ENCODE results near the gene ZBTB20. TPM values are rescaled to one million over a fixed set of nuclear protein-coding genes. Genes with fewer than 3 reads are reported as not detected.
"Not testable (repeated sequence)": the region's sequence is repeated elsewhere in the genome, so short reads cannot be mapped to it uniquely, and the experiment has no call there.

The ZBTB20 gene
- total RNA-seq, 2 experiments from 2014 or later = 8.1 TPM

DNA sequence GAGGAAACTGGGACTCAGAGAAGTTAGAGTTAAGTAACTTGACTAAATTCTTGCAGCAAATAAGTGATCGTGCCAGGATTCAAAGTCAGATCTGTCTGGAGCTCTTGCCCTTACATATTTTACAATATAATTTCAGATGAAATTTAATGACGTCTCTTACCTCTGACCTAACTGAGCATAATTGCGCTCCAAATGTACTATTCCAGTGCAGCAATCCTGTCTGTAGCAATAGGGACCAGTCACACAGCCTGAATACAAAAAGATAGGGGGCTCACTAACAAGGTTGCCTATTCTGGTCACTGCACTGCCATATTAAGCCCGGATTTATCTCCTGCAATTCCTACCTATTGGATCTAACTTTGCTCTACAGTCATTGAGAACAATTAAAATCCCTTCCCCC lies 316.4 kb downstream of the ZBTB20 start:
- H3K27me3 Mint-ChIP-seq (ENCODE audit: low read depth) = no peaks in the 10 kb centered on the region
- H3K36me3 Mint-ChIP-seq (ENCODE audit: low read depth) = no peaks in the 10 kb centered on the region
- DNase-seq = no peak
- H3K9me3 Mint-ChIP-seq (ENCODE audit: insufficient read depth) = no peaks in the 10 kb centered on the region
- H3K27ac Mint-ChIP-seq = no peak overlapping the region
- ATAC-seq = no peak
- no peak overlapping the region for H3K4me3 Mint-ChIP-seq
- ChIA-PET CTCF (interaction anchor here (1.6 kb wide), 1 partner anchor 315 kb away, joined by 4 read pairs; no protein-coding TSS in a partner anchor), POLR2A (no interaction called here)
- no peaks in the 10 kb centered on the region for H3K4me1 Mint-ChIP-seq (ENCODE audit: low read depth)

DNA sequence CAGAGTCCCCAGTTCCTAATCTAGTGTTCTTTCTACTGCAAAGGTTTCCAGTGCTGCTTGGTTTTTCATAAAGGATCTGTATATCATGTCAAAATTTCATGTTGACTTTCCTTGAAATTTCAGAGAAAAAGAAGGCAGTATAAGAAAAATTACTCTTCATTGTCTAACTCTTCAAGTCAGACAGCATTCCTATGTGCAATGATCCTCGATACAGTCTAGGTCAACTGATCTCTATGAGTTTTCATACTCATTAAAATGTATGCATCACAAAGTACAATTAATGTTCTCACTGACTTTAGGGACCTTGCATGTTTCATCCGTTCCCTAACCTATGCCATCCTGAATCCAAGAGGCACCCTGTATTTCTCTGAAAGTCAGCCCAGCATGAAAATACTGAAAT lies 317.3 kb downstream of the ZBTB20 start:
- CTCF ChIA-PET = interaction anchor here (1.2 kb wide), 1 partner anchor 316 kb away, joined by 5 read pairs; no protein-coding TSS in a partner anchor
- no peak overlapping the region for H3K4me3 Mint-ChIP-seq
- no peak overlapping the region for H3K27ac Mint-ChIP-seq
- H3K9me3 Mint-ChIP-seq (ENCODE audit: insufficient read depth) = no peaks in the 10 kb centered on the region
- no peaks in the 10 kb centered on the region for H3K27me3 Mint-ChIP-seq (ENCODE audit: low read depth)
- H3K36me3 Mint-ChIP-seq (ENCODE audit: low read depth) = no peaks in the 10 kb centered on the region
- no peak for DNase-seq
- no peak for ATAC-seq
- no peaks in the 10 kb centered on the region for H3K4me1 Mint-ChIP-seq (ENCODE audit: low read depth)
- POLR2A ChIA-PET = no interaction called here

GRCh38 chr3:114827495-114827894 lies 319.6 kb downstream of the ZBTB20 start:
- ChIA-PET CTCF (interaction anchor here (0.7 to 1.8 kb wide), 6 partner anchors 265 to 990 kb away, joined by 3 to 6 read pairs (median 4); no protein-coding TSS in a partner anchor), POLR2A (no interaction called here)
- ATAC-seq (peak; percentile 61), DNase-seq (no peak)
- H3K4me1 Mint-ChIP-seq (ENCODE audit: low read depth) = no peaks in the 10 kb centered on the region
- H3K9me3 Mint-ChIP-seq (ENCODE audit: insufficient read depth) = no peaks in the 10 kb centered on the region
- no peak overlapping the region for H3K4me3 Mint-ChIP-seq
- H3K27me3 Mint-ChIP-seq (ENCODE audit: low read depth) = no peaks in the 10 kb centered on the region
- no peak overlapping the region for H3K27ac Mint-ChIP-seq
- no peaks in the 10 kb centered on the region for H3K36me3 Mint-ChIP-seq (ENCODE audit: low read depth)

- no peak overlapping the region for H3K27ac Mint-ChIP-seq
- CTCF ChIA-PET = interaction anchor here (1.0 to 1.2 kb wide), 3 partner anchors 14 to 991 kb away, joined by 3 to 4 read pairs (median 3); no protein-coding TSS in a partner anchor
- no peaks in the 10 kb centered on the region for H3K36me3 Mint-ChIP-seq (ENCODE audit: low read depth)
- no peaks in the 10 kb centered on the region for H3K27me3 Mint-ChIP-seq (ENCODE audit: low read depth)
- no peak for ATAC-seq
- H3K9me3 Mint-ChIP-seq (ENCODE audit: insufficient read depth) = no peaks in the 10 kb centered on the region
- no peaks in the 10 kb centered on the region for H3K4me1 Mint-ChIP-seq (ENCODE audit: low read depth)
- POLR2A ChIA-PET = no interaction called here
- no peak for DNase-seq
- H3K4me3 Mint-ChIP-seq = no peak overlapping the region
These were observed 323.1 kb downstream of the ZBTB20 start for GRCh38 chr3:114824014-114824413.

GRCh38 chr3:114823061-114823460 lies 324.0 kb downstream of the ZBTB20 start:
- ATAC-seq (no peak), DNase-seq (no peak)
- no peak overlapping the region for H3K27ac Mint-ChIP-seq
- no peaks in the 10 kb centered on the region for H3K4me1 Mint-ChIP-seq (ENCODE audit: low read depth)
- no peaks in the 10 kb centered on the region for H3K27me3 Mint-ChIP-seq (ENCODE audit: low read depth)
- no peaks in the 10 kb centered on the region for H3K36me3 Mint-ChIP-seq (ENCODE audit: low read depth)
- no peak overlapping the region for H3K4me3 Mint-ChIP-seq
- H3K9me3 Mint-ChIP-seq (ENCODE audit: insufficient read depth) = no peaks in the 10 kb centered on the region
- ChIA-PET CTCF (no interaction called here), POLR2A (no interaction called here)

GRCh38 chr3:114816052-114816451 lies 331.0 kb downstream of the ZBTB20 start:
- Mint-ChIP-seq H3K4me3 (no peak overlapping the region), H3K9me3 (ENCODE audit: insufficient read depth) (no peaks in the 10 kb centered on the region), H3K36me3 (ENCODE audit: low read depth) (no peaks in the 10 kb centered on the region), H3K4me1 (ENCODE audit: low read depth) (no peaks in the 10 kb centered on the region), H3K27ac (no peak overlapping the region), H3K27me3 (ENCODE audit: low read depth) (no peaks in the 10 kb centered on the region)
- DNase-seq (no peak), ATAC-seq (no peak)
- ChIA-PET CTCF (no interaction called here), POLR2A (no interaction called here)

GRCh38 chr3:114812541-114813238 lies 334.4 kb downstream of the ZBTB20 start:
- ATAC-seq; DNase-seq; H3K27ac Mint-ChIP-seq; CTCF ChIA-PET; H3K9me3 Mint-ChIP-seq (ENCODE audit: insufficient read depth); H3K4me3 Mint-ChIP-seq; H3K27me3 Mint-ChIP-seq (ENCODE audit: low read depth); H3K36me3 Mint-ChIP-seq (ENCODE audit: low read depth); POLR2A ChIA-PET; H3K4me1 Mint-ChIP-seq (ENCODE audit: low read depth): not testable (repeated sequence)

DNA sequence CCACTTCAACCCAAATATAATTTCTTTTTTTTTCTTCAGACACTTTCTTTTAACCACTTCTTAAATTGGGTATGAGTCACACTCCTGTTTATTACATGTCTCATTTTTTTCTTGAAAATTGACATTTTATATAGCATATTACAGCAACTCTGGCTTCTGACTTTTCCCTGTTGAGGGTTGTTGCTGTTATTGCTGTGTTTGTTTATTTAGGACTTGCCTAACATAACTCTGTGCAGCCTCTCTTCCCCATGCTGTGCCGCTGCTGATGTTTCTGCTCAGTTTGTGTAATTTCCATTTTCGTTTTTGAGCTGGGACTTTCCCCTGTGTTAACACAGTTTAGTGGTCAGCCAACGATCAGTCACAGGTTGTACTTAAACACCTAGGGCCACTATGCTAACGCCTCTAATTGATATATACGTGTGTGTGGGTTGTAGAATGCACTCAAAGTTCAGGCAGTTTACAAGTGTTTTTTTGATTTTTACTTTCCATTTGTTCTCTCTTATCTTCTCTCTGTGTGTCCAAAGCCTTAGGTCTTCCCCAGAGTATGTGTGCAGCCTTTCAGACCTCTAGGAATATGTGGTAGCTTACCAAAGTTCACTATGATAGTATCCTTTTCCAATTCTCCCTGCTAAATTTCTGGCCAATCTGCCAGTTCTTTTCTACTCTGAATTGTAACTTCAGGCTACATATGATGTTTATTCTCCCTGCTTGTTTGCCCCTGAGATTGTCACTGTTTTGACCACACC lies 337.2 kb downstream of the ZBTB20 start:
- peak overlapping the region; percentile 10 for H3K27ac Mint-ChIP-seq
- peak overlapping the region; percentile 21 for H3K4me3 Mint-ChIP-seq
- POLR2A ChIA-PET = no interaction called here
- H3K9me3 Mint-ChIP-seq (ENCODE audit: insufficient read depth) = no peaks in the 10 kb centered on the region
- CTCF ChIA-PET = interaction anchor here (1.0 kb wide), 1 partner anchor 14 kb away, joined by 4 read pairs; no protein-coding TSS in a partner anchor
- no peaks in the 10 kb centered on the region for H3K36me3 Mint-ChIP-seq (ENCODE audit: low read depth)
- peaks cover 9% of the 10 kb centered on the region for H3K4me1 Mint-ChIP-seq (ENCODE audit: low read depth)
- ATAC-seq = peak; percentile 76
- peak; percentile 23 for DNase-seq
- no peaks in the 10 kb centered on the region for H3K27me3 Mint-ChIP-seq (ENCODE audit: low read depth)

DNA sequence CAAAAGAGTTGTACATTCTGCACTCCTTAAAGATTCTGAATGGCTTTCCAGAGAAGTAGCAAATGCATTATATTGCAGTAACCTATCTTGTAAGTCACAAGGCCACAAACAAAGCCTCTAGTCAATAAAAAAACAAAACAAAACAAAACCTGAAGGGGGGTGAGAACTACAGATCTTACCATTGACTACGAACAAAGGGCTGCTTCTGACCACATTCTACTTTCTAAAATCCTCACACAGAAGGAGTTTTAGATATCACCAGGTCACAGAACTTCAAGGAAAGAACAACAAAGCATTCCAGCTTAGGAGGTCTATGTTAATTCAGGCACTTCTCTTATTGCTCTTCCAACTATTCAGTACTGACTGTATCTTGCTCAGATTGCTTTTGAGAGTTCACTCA lies 343.0 kb downstream of the ZBTB20 start:
- no peak overlapping the region for H3K4me3 Mint-ChIP-seq
- peaks cover 4% of the 10 kb centered on the region for H3K4me1 Mint-ChIP-seq (ENCODE audit: low read depth)
- DNase-seq (no peak), ATAC-seq (no peak)
- POLR2A ChIA-PET = no interaction called here
- no peaks in the 10 kb centered on the region for H3K36me3 Mint-ChIP-seq (ENCODE audit: low read depth)
- CTCF ChIA-PET = no interaction called here
- H3K27me3 Mint-ChIP-seq (ENCODE audit: low read depth) = no peaks in the 10 kb centered on the region
- H3K27ac Mint-ChIP-seq = no peak overlapping the region
- H3K9me3 Mint-ChIP-seq (ENCODE audit: insufficient read depth) = no peaks in the 10 kb centered on the region

- ChIA-PET CTCF (no interaction called here), POLR2A (no interaction called here)
- Mint-ChIP-seq H3K4me3 (no peak overlapping the region), H3K9me3 (ENCODE audit: insufficient read depth) (no peaks in the 10 kb centered on the region), H3K36me3 (ENCODE audit: low read depth) (no peaks in the 10 kb centered on the region), H3K4me1 (ENCODE audit: low read depth) (peaks cover 4% of the 10 kb centered on the region), H3K27ac (no peak overlapping the region), H3K27me3 (ENCODE audit: low read depth) (no peaks in the 10 kb centered on the region)
- no peak for DNase-seq
- no peak for ATAC-seq
These were observed 343.9 kb downstream of the ZBTB20 start for GRCh38 chr3:114803042-114803695.

GRCh38 chr3:114800272-114801031 lies 346.6 kb downstream of the ZBTB20 start:
- H3K27ac Mint-ChIP-seq = no peak overlapping the region
- no peak for ATAC-seq
- H3K4me1 Mint-ChIP-seq (ENCODE audit: low read depth) = peaks cover 4% of the 10 kb centered on the region
- H3K9me3 Mint-ChIP-seq (ENCODE audit: insufficient read depth) = no peaks in the 10 kb centered on the region
- H3K27me3 Mint-ChIP-seq (ENCODE audit: low read depth) = no peaks in the 10 kb centered on the region
- DNase-seq = no peak
- no peak overlapping the region for H3K4me3 Mint-ChIP-seq
- CTCF ChIA-PET = no interaction called here
- H3K36me3 Mint-ChIP-seq (ENCODE audit: low read depth) = no peaks in the 10 kb centered on the region
- POLR2A ChIA-PET = no interaction called here
